Adrenal gland (tissue), 12 donors: Measurements from ENCODE around the gene BEND5. TPM values are rescaled to one million over a fixed set of nuclear protein-coding genes. Genes with fewer than 3 reads are reported as not detected.

ENCODE experiments used
- DNase-seq, 7 donors: peaks; one replicate each; pipeline ENCODE4 v3.0.0-alpha.2; 2019 to 2020
- H3K27ac ChIP-seq, 5 donors: fragments of 200-600 bp; sonication (generic) in 4 of 5; 1 replicate in 3 of 5; 2 replicates in 2 of 5; pipeline versions ENCODE4 v1.5.1 to v1.8.0; 2016 to 2020; ENCODE audit warnings: mild to moderate bottlenecking in 1 of 5
- H3K27me3 ChIP-seq: fragments of 200-600 bp; 2 replicates; pipeline ENCODE4 v1.8.0; 2021
- H3K36me3 ChIP-seq, 2 donors: fragments of 200-600 bp; replicated peaks in 1 of 2; 1 replicate in 1 of 2; 2 replicates in 1 of 2; pipeline versions ENCODE4 v1.5.1 to v1.8.0; 2018 to 2022
- H3K4me1 ChIP-seq, 2 donors: fragments of 200-600 bp; replicated peaks in 1 of 2; 1 replicate in 1 of 2; 2 replicates in 1 of 2; pipeline versions ENCODE4 v1.5.1 to v1.8.0; 2018 to 2021
- H3K4me3 ChIP-seq, 4 donors: fragments of 200-600 bp; sonication (generic) in 3 of 4; one replicate each; pipeline ENCODE4 v1.5.1; 2016 to 2018
- H3K9me3 ChIP-seq, 3 donors: fragments of 200-600 bp; sonication (generic) in 1 of 3; replicated peaks in 1 of 3; 1 replicate in 2 of 3; 2 replicates in 1 of 3; pipeline versions ENCODE4 v1.5.1 to v1.8.0; 2016 to 2021
- CTCF ChIP-seq, 6 experiments: fragments of 450-650 bp in 4 of 6; fragments of 200-600 bp in 2 of 6; sonication (generic) in 1 of 6; IDR thresholded peaks; 1 replicate in 5 of 6; 2 replicates in 1 of 6; pipeline versions ENCODE4 v1.5.1 to v1.8.0; 2016 to 2021; ENCODE audit warnings: antibody characterized with exemption in 6 of 6, mild to moderate bottlenecking in 2 of 6, moderate library complexity in 1 of 6
- POLR2A ChIP-seq, 2 donors: fragments of 450-650 bp; IDR thresholded peaks; one replicate each; pipeline ENCODE4 v1.6.1; 2017; ENCODE audit warnings: antibody characterized with exemption in 2 of 2, mild to moderate bottlenecking in 2 of 2, moderate library complexity in 1 of 2
- WGBS, 4 donors: extraction: QIAGEN DNeasy Blood & Tissue Kit in 2 of 4; methylation state at CpG; one replicate each; pipeline versions ENCODE4 v1.1.5 to v1.1.7; 2013 to 2017; 5-methylcytosine and 5-hydroxymethylcytosine counted together
- intact Hi-C, 2 donors: fragments of 100-400 bp; cut with DNase I; formaldehyde crosslinking; loops; one replicate each; pipeline versions ENCODE4 v1.14.1 to v1.15.0; 2022 to 2023
- polyA plus RNA-seq, 3 donors: library from polyadenylated mRNA; stranded (reverse); fragments of 200-250 nt in 2 of 3; fragments of 350-450 nt in 1 of 3; fragmentation: Illumina TruSeq in 1 of 3; extraction: RNeasy Lipid Tissue Mini Kit (QIAGEN cat#74804) in 1 of 3; gene quantifications; one replicate each; pipeline ENCODE4 v1.2.3, GENCODE V29; 2013 to 2014
- total RNA-seq, 9 donors: library from RNA; depleted of rRNA in 4 of 9; stranded (reverse); fragments of >200 nt in 4 of 9; fragments of 120-200 nt in 1 of 9; fragmentation: NEBNext Ultra II Directional in 1 of 9; extraction: Animal tissue kit (Norgen Biotek cat#: 25700) in 1 of 9; gene quantifications; one replicate each; pipeline versions ENCODE4 v1.1.0 to v1.2.4, GENCODE V29; 2013 to 2023
- donor health status: healthy with polysubstance abuse.
- donor health status: Bipolar disorder and iron deficiency.
- donor health status: DM: yes; HTN: yes; CAD: no.
- donor health status: DM: no; HTN: no; CAD: no.
- donor health status: DM: no; HTN: no; CAD: no.
- donor health status: DM: yes; HTN: yes; CAD: no.

The BEND5 gene
- total and polyA plus RNA-seq, 12 donors: 2.2 to 20.4 (median 8.4) TPM

GRCh38 chr1:48717082-48717481 lies 59.6 kb downstream of the BEND5 start:
- TF ChIP-seq CTCF (IDR thresholded peaks at IDR 0.05) (no peak), POLR2A (IDR thresholded peaks at IDR 0.05) (no peak)
- Histone ChIP-seq H3K4me1 (peaks cover 9 to 11% of the 10 kb centered on the region in 2 donors), H3K36me3 (no peaks in the 10 kb centered on the region), H3K27ac (no peak overlapping the region), H3K9me3 (no peaks in the 10 kb centered on the region), H3K27me3 (no peaks in the 10 kb centered on the region), H3K4me3 (no peak overlapping the region)
- intact Hi-C loops: no loop called here
- 89 to 100% (median 94%) methylated on average over 1 of the region's 1 CpG for whole genome bisulfite sequencing, 4 donors
- no peak for DNase-seq

- Histone ChIP-seq H3K4me1 (peaks cover 4 to 5% of the 10 kb centered on the region in 2 donors), H3K27ac (no peak overlapping the region), H3K36me3 (no peaks in the 10 kb centered on the region), H3K27me3 (no peaks in the 10 kb centered on the region), H3K9me3 (no peaks in the 10 kb centered on the region), H3K4me3 (no peak overlapping the region)
- no peak for DNase-seq
- 89 to 90% (median 89%) methylated on average over 5 of the region's 5 CpGs for WGBS, 4 donors
- TF ChIP-seq POLR2A (IDR thresholded peaks at IDR 0.05) (no peak), CTCF (IDR thresholded peaks at IDR 0.05) (no peak)
- intact Hi-C loops: no loop called here
These were observed 60.8 kb downstream of the BEND5 start for GRCh38 chr1:48715921-48716320.

GRCh38 chr1:48710915-48711314 lies 65.8 kb downstream of the BEND5 start:
- WGBS, 4 donors: 88 to 99% (median 92%) methylated on average over 2 of the region's 2 CpGs
- H3K36me3 ChIP-seq: no peaks in the 10 kb centered on the region
- no peak for DNase-seq
- TF ChIP-seq CTCF (IDR thresholded peaks at IDR 0.05) (no peak), POLR2A (IDR thresholded peaks at IDR 0.05) (no peak)
- no peaks in the 10 kb centered on the region for H3K27me3 ChIP-seq
- intact Hi-C loops: no loop called here
- H3K27ac ChIP-seq: no peak overlapping the region
- H3K9me3 ChIP-seq: no peaks in the 10 kb centered on the region
- no peaks in the 10 kb centered on the region for H3K4me1 ChIP-seq
- H3K4me3 ChIP-seq: no peak overlapping the region

GRCh38 chr1:48710318-48710717 lies 66.4 kb downstream of the BEND5 start:
- H3K27me3 ChIP-seq: no peaks in the 10 kb centered on the region
- no peak overlapping the region for H3K27ac ChIP-seq
- WGBS, 4 donors: 86 to 95% (median 94%) methylated on average over 2 of the region's 2 CpGs
- no peak overlapping the region for H3K4me3 ChIP-seq
- no peak for TF ChIP-seq CTCF (IDR thresholded peaks at IDR 0.05)
- no peak for TF ChIP-seq POLR2A (IDR thresholded peaks at IDR 0.05)
- DNase-seq: no peak
- H3K4me1 ChIP-seq: no peaks in the 10 kb centered on the region
- intact Hi-C loops: no loop called here
- no peaks in the 10 kb centered on the region for H3K36me3 ChIP-seq
- no peaks in the 10 kb centered on the region for H3K9me3 ChIP-seq
